Adrenal gland (tissue), 5 donors: ENCODE data around the gene CSTPP1.

Experiments
- CTCF ChIP-seq, 6 experiments: fragments of 450-650 bp in 4 of 6; fragments of 200-600 bp in 2 of 6; sonication (generic) in 1 of 6; IDR thresholded peaks; 1 replicate in 5 of 6; 2 replicates in 1 of 6; pipeline versions ENCODE4 v1.5.1 to v1.8.0; 2016 to 2021; ENCODE audit warnings: antibody characterized with exemption in 6 of 6, mild to moderate bottlenecking in 2 of 6, moderate library complexity in 1 of 6
- POLR2A ChIP-seq, 2 donors: fragments of 450-650 bp; IDR thresholded peaks; one replicate each; pipeline ENCODE4 v1.6.1; 2017; ENCODE audit warnings: antibody characterized with exemption in 2 of 2, mild to moderate bottlenecking in 2 of 2, moderate library complexity in 1 of 2
- donor health status: DM: no; HTN: no; CAD: no.

DNA sequence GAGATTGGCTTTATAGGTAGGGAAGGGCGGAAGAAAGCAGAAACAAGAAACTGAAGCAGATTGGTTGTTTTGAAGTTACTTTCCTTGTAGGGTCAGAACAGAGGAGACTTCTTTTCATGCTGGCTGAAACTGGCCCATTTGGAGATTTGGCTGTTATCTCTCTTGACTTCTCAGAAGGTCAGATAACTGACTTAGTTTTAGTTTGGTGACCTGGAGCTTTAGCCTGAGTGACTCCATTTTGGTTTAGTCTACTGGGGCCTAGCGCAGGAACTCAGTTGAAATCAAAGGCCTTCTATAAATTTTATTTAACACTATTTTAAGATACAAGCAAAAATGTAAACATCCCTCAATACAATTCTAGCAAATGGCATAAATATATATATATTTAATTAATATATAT is 31.4 kb downstream of the CSTPP1 start:
- no peak for TF ChIP-seq CTCF (IDR thresholded peaks at IDR 0.05)
- TF ChIP-seq POLR2A (IDR thresholded peaks at IDR 0.05), result no peak
